ENCODE measurements around the gene TGFB1. TPM values are rescaled to one million over a fixed set of nuclear protein-coding genes. Genes with fewer than 3 reads are reported as not detected.

TGFB1 gene
- total and polyA plus RNA-seq, 2 of the 13 experiments (the other 11 are each of a cell fraction or from before 2014, with no cell fraction given): 4.1 to 5.4 TPM

GRCh38 chr19:41324921-41325639 is 28.6 kb downstream of the TGFB1 start (continued):
- peak; percentile 88 for TF ChIP-seq SAP130 (CRISPR knock-in tag; IDR thresholded peaks at IDR 0.05; ENCODE audit: low read depth)
- TF ChIP-seq ZNF18 (CRISPR knock-in tag; IDR thresholded peaks at IDR 0.05; ENCODE audit: insufficient replicate concordance): peak; percentile 51
- TF ChIP-seq NCOA2 (CRISPR knock-in tag; IDR thresholded peaks at IDR 0.05): peak; percentile 31; the same call in 1 of the 2 replicates
- TF ChIP-seq ATF4 (CRISPR knock-in tag; IDR thresholded peaks at IDR 0.05): 0 out of 4 replicates have a peak, but pooled peaks of 1 of the 2 experiments have one; percentile 27
- peak; percentile 85 for TF ChIP-seq SP5 (CRISPR knock-in tag; IDR thresholded peaks at IDR 0.05; ENCODE audit: borderline replicate concordance, low read depth)
- TF ChIP-seq KDM2A (CRISPR knock-in tag; IDR thresholded peaks at IDR 0.05; ENCODE audit: borderline replicate concordance, low read depth): peak; percentile 97
- TF ChIP-seq CERS6 (CRISPR knock-in tag; IDR thresholded peaks at IDR 0.05): no peak
- no peak for TF ChIP-seq AHDC1 (CRISPR knock-in tag; IDR thresholded peaks at IDR 0.05; ENCODE audit: borderline replicate concordance)
- no peak for TF ChIP-seq HIC2 (CRISPR knock-in tag; IDR thresholded peaks at IDR 0.05; ENCODE audit: low read depth)
- TF ChIP-seq DRAP1 (CRISPR knock-in tag; IDR thresholded peaks at IDR 0.05): 0 out of 2 replicates have a peak, but pooled peaks have one; percentile 28
- no peak for TF ChIP-seq SALL1 (CRISPR knock-in tag; IDR thresholded peaks at IDR 0.05)
- TF ChIP-seq PRPF4 (IDR thresholded peaks at IDR 0.05; ENCODE audit: low read depth, low read length, poor library complexity, severe bottlenecking): no peak
- TF ChIP-seq DNMT1 (CRISPR knock-in tag; IDR thresholded peaks at IDR 0.05): no peak
- TF ChIP-seq ZC3H4 (CRISPR knock-in tag; IDR thresholded peaks at IDR 0.05; ENCODE audit: borderline replicate concordance): 0 out of 2 replicates have a peak, but pooled peaks have one; percentile 59
- peak; percentile 51 for TF ChIP-seq ZGPAT (CRISPR knock-in tag; IDR thresholded peaks at IDR 0.05)

All from HepG2 (cell line).